ENCODE results near the gene CCDC127.

Gene CCDC127

DNA sequence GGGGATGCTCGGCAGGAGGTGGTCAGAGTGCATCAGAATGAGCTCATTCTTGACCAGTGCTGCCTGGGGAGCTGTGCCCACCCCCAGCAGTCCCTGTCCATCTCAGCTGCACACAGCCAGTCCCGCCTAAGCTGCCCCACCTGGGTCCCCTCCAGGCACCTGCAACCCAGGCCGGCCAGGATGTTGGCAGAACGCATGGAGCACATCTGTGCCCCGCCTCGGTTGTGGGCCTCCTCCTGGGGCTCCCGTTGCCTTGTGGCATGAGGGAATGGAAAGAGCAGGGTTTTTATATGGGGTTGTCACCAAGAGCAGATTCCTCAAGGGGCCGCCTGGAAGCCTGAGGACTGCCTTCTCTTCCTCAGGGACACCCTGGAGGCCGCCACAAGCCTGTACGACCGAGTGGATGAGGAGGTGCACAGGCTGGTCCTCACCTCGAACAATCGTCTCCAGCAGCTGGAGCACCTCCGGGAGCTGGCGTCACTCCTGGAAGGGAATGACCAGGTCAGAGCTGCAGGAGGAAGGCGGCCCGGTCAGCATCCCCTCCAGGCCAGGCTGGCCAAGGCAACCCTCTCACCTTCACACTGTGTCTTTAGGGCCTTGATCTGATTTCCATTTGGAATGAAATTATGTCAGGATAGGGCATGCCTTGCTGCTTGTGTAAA lies 61.4 kb downstream of the CCDC127 start:
- DNase-seq = no peak
- Histone ChIP-seq H3K4me1 (ENCODE audit: insufficient read depth, low read length) (no peaks in the 10 kb centered on the region), H3K9me3 (ENCODE audit: insufficient read depth, low read length, severe bottlenecking) (no peaks in the 10 kb centered on the region), H2AFZ (ENCODE audit: low read depth, low read length) (no peak overlapping the region), H4K20me1 (ENCODE audit: insufficient read depth, low read length) (no peaks in the 10 kb centered on the region; the same call in 1 of the 2 replicates), H3K4me2 (ENCODE audit: insufficient read depth, low read length) (no peak overlapping the region), H3K27ac (ENCODE audit: low read length) (no peak overlapping the region), H3K36me3 (ENCODE audit: insufficient read depth, low read length) (no peaks in the 10 kb centered on the region), H3K4me3 (ENCODE audit: low read depth in 1 of 2, low read length in 2 of 2) (no peak overlapping the region), H3K27me3 (ENCODE audit: insufficient read depth, low read length, poor library complexity) (peaks cover 2% of the 10 kb centered on the region), H3K79me2 (ENCODE audit: insufficient read depth, low read length) (no peaks in the 10 kb centered on the region), H3K9ac (ENCODE audit: low read depth, low read length) (no peak overlapping the region)
- no peak for ATAC-seq (ENCODE audit: insufficient read depth, low read depth)
- no peak for TF ChIP-seq EZH2 (IDR thresholded peaks at IDR 0.05; ENCODE audit: borderline replicate concordance, low read depth, low read length, severe bottlenecking)
- TF ChIP-seq, protein P1, sequence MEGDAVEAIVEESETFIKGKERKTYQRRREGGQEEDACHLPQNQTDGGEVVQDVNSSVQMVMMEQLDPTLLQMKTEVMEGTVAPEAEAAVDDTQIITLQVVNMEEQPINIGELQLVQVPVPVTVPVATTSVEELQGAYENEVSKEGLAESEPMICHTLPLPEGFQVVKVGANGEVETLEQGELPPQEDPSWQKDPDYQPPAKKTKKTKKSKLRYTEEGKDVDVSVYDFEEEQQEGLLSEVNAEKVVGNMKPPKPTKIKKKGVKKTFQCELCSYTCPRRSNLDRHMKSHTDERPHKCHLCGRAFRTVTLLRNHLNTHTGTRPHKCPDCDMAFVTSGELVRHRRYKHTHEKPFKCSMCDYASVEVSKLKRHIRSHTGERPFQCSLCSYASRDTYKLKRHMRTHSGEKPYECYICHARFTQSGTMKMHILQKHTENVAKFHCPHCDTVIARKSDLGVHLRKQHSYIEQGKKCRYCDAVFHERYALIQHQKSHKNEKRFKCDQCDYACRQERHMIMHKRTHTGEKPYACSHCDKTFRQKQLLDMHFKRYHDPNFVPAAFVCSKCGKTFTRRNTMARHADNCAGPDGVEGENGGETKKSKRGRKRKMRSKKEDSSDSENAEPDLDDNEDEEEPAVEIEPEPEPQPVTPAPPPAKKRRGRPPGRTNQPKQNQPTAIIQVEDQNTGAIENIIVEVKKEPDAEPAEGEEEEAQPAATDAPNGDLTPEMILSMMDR (IDR thresholded peaks at IDR 0.05; ENCODE audit: borderline replicate concordance, extremely low read depth, low read length, poor library complexity, severe bottlenecking) = no peak

DNA sequence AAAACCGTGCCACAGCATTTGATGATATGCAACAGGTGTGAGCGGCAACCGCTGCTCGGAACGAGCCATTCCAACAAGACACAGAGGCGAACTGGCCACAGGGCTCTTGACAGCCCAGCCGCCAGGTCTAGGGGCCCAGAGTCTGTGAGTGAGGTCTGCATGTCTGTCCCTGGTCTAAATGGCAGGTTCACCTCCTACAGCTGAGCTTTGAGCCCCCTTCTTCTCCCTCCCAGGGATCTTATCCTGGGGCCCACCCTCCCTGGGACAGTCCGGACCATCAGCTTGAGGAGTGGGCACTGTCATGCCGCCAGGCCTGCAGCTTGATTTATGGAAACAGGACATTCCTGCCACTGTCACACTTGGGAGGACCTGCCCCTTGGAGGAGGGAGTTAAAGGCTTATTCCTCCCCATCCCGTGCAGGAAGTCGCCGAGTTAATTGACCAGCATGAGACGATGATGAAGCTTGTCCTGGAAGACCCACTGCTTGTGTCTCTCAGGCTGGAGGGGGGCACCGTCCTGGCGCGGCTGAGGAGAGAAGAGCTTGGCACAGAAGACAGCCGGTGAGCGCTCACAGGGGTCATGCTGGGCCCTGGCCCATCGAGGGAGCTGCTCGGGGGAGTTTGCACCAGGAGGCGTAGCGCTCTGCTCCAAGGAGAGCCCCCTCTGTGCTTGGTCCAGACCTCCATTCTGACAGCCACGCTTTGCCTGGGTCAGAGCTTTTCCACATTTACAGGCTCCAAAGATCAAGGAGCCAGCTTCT lies 62.1 kb downstream of the CCDC127 start:
- no peaks in the 10 kb centered on the region for H3K79me2 ChIP-seq (ENCODE audit: insufficient read depth, low read length)
- no peak for DNase-seq
- H3K9me3 ChIP-seq (ENCODE audit: insufficient read depth, low read length, severe bottlenecking) = no peaks in the 10 kb centered on the region
- no peak overlapping the region for H3K4me2 ChIP-seq (ENCODE audit: insufficient read depth, low read length)
- H2AFZ ChIP-seq (ENCODE audit: low read depth, low read length) = no peak overlapping the region
- TF ChIP-seq EZH2 (IDR thresholded peaks at IDR 0.05; ENCODE audit: borderline replicate concordance, low read depth, low read length, severe bottlenecking) = no peak
- TF ChIP-seq, protein P1 (IDR thresholded peaks at IDR 0.05; ENCODE audit: borderline replicate concordance, extremely low read depth, low read length, poor library complexity, severe bottlenecking) = no peak
- H3K36me3 ChIP-seq (ENCODE audit: insufficient read depth, low read length) = no peaks in the 10 kb centered on the region
- H3K27me3 ChIP-seq (ENCODE audit: insufficient read depth, low read length, poor library complexity) = peaks cover 2% of the 10 kb centered on the region
- H3K9ac ChIP-seq (ENCODE audit: low read depth, low read length) = no peak overlapping the region
- no peak for ATAC-seq (ENCODE audit: insufficient read depth, low read depth)
- H3K4me3 ChIP-seq (ENCODE audit: low read depth in 1 of 2, low read length in 2 of 2) = no peak overlapping the region
- H4K20me1 ChIP-seq (ENCODE audit: insufficient read depth, low read length) = no peaks in the 10 kb centered on the region; the same call in 1 of the 2 replicates
- no peak overlapping the region for H3K27ac ChIP-seq (ENCODE audit: low read length)
- H3K4me1 ChIP-seq (ENCODE audit: insufficient read depth, low read length) = no peaks in the 10 kb centered on the region

DNA sequence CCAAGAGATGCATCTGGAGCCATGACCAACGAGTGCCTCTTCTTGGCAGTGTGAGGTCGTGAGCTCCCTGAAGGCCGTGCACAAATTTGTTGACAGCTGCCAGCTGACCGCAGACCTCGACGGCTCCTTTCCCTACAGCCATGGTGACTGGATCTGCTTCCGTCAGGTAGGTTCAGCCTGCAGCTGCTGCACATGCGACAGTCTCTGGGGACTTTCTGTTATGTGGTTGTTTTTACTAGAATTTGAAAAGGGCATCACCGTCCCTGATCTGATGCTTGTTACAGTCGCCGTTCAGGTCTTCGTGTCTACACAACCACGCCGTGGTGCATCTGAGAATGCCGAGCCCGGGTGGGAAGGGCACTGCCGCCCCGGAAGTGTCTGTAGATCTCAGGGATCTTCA lies 63.1 kb downstream of the CCDC127 start:
- Histone ChIP-seq H3K4me3 (ENCODE audit: low read depth in 1 of 2, low read length in 2 of 2) (no peak overlapping the region), H3K9me3 (ENCODE audit: insufficient read depth, low read length, severe bottlenecking) (no peaks in the 10 kb centered on the region), H3K4me1 (ENCODE audit: insufficient read depth, low read length) (no peaks in the 10 kb centered on the region), H4K20me1 (ENCODE audit: insufficient read depth, low read length) (no peaks in the 10 kb centered on the region; the same call in 1 of the 2 replicates), H3K4me2 (ENCODE audit: insufficient read depth, low read length) (no peak overlapping the region), H3K27me3 (ENCODE audit: insufficient read depth, low read length, poor library complexity) (peaks cover 2% of the 10 kb centered on the region), H3K27ac (ENCODE audit: low read length) (no peak overlapping the region), H2AFZ (ENCODE audit: low read depth, low read length) (no peak overlapping the region), H3K9ac (ENCODE audit: low read depth, low read length) (no peak overlapping the region), H3K36me3 (ENCODE audit: insufficient read depth, low read length) (no peaks in the 10 kb centered on the region), H3K79me2 (ENCODE audit: insufficient read depth, low read length) (no peaks in the 10 kb centered on the region)
- TF ChIP-seq, protein P1 (IDR thresholded peaks at IDR 0.05; ENCODE audit: borderline replicate concordance, extremely low read depth, low read length, poor library complexity, severe bottlenecking) = no peak
- TF ChIP-seq EZH2 (IDR thresholded peaks at IDR 0.05; ENCODE audit: borderline replicate concordance, low read depth, low read length, severe bottlenecking) = no peak
- no peak for DNase-seq
- no peak for ATAC-seq (ENCODE audit: insufficient read depth, low read depth)
